ENCODE results near the gene OPTN.
"Not testable (repeated sequence)": the region's sequence is repeated elsewhere in the genome, so short reads cannot be mapped to it uniquely, and the experiment has no call there.

The OPTN gene

DNA sequence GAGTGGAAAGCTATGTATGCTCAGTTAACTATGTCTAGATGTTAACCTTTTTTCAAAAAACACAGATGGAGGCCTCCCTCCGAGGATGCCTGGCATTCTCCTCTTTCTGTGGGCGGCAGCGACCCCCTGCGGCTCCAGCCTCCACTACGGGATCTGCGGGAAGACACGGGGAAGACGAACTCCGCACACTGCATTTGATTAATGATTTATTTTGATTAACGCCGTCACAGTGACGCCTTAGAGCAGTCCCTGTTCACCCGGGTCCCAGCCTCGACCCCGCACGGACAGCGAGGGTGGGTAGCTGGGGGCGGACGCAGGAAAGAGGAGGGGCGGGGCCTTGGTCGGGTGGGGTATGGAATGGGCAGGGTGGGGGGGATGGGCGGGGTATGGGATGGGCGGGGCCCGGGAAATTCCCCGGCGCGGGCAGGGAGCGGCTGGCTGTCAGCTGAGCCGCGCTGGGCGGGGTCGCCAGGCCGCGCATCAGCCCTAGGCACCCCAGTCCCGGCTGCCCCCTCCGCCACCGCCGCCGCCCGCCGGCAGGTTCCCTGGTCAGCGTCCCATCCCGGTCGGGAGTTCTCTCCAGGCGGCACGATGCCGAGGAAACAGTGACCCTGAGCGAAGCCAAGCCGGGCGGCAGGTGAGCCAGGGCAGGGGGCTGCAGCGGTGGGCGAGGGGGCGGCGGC lies at the start of gene OPTN:
Gene OPTN (plus strand): TSS at position 498 of the 683 bp plus-strand sequence. CDS start 8,960 bp downstream, outside the sequence.
- DNase-seq (ENCODE audit: low read depth), result peak; percentile 70

DNA sequence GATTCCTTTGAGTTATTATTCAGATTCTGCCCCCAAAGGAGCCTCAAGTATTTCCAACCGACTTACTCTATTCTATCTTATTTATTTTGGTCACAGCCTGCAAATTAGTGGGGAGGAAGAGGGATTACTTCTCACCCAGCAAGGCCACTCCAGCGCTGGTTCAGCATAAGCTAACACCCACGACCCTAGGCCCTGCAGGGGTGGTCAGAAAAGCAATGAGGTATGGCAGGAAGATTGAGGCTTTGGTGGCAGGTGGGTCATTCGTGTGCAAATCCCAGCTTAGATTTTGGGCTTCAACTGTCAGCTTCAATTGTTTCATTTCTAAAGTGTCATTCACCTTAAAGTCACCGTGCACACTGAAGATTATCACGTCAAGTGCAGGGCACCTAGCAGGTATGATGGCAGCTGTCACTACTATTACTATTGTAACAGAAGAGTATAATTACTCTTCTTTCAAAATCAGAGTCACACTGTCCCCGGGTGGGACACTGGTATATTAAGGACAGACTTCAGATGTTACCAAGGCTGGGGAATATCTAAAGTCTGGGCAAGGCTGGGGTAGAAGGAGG lies 48.8 kb upstream of the OPTN start:
- DNase-seq (ENCODE audit: low read depth), result no peak

DNA sequence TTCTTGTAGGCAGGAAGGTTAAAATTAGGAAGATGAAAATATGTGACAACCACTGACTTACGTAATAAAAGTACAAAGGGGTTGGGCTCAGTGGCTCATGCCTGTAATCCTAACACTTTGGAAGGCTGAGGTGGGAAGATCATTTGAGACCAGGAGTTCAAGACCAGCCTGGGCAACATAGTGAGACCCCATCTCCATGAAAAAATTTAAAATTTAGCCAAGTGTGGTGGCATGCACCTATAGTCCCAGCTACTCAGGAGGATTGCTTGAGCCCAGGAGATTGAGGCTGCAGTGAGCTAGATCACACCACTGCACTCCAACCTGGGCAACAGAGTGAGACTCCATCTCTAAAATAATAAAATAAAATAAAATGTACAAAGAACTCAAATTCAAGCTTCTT lies 46.8 kb upstream of the OPTN start:
- not testable (repeated sequence) for DNase-seq (ENCODE audit: low read depth)

DNA sequence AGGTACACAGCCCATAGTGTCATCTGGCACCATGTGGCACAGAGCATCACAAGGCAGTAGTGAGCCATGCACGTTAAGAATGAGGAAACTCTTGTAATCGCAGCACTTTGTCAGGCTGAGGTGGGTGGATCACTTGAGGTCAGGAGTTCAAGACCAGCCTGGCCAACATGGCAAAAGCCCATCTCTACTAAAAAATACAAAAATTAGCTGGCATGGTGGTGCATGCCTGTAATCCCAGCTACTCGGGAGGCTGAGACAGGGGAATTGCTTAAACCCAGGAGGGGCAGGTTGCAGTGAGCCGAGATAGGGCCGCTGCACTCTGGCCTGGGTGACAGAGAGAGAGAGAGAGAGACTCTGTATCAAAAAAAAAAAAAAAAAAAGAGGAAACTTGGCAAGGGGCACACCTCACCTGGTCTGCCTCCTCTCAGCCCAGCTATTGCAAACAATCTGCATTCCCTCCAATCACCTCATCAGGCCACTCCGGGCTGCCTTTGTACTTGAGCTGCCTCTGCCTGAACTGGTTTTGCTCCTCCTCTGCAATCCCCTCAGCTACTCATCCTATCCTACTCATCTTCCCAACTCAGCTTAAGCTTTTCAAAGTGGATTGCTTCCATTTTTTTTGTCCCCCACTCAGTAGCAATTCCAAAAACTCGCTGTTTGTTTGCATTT lies 46.0 kb upstream of the OPTN start:
- no peak for DNase-seq (ENCODE audit: low read depth)

DNA sequence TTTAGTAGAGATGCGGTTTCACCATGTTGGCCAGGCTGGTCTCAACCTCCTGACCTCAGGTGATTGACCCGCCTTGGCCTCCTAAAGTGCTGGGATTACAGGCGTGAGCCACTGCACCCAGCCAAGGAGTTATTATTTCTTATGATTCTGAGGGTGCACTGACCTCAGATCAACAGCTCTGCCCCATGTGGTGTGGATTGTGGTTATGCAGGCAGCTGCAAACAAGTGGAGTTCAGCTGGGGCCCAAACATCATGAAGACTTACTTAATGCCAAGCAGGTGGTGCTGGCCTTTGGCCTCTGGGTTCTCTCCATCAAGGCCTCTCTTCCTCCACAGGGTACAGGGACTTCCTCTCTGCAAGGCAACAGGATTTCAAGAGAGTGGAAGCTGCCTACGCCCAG lies 45.1 kb upstream of the OPTN start:
- no peak for DNase-seq (ENCODE audit: low read depth)

DNA sequence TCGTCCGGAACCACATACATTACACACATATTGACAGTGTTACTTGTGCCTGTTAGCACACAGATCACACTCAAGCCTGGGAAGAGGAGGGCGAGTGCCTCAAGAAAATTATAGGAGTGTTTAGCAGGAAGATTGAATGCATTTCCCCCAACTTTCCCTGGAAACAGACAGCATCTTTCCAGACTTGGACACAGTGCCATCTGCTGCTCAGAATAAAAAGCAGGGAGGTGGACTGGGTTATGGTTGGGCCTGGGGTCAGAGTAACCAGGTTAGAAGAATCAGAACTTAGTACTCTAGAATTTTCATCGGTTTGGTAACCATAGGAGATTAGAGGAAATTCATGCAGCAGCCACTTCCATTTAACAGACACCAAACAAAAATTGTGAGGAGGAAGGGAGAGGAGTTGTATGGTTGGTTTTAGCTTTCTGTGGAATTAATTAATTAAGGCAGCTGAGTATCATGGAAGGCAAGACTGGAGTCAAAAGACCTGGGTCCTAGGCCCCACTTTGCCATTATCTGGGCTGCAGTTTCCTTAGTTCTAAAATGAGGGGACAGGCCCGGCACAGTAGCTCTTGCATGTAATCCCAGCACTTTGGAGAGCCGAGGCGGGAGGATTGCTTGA lies 43.4 kb upstream of the OPTN start:
- DNase-seq (ENCODE audit: low read depth), result no peak

DNA sequence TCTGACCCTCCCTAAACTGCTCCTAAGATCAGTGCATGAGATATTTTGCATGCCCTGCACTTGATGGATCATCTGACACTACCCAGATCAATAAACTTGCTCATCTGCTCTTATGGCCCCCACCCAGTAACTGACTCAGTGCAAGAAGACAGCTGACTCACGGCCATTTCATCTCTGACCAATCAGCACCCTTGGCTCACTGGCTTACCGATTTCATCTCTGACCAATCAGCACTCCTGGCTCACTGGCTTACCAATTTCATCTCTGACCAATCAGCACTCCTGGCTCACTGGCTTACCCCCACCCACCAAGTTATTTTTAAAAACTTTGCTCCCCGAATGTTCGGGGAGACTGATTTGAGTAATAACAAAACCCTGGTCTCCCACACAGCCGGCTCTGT lies 37.2 kb upstream of the OPTN start:
- DNase-seq (ENCODE audit: low read depth), result no peak

DNA sequence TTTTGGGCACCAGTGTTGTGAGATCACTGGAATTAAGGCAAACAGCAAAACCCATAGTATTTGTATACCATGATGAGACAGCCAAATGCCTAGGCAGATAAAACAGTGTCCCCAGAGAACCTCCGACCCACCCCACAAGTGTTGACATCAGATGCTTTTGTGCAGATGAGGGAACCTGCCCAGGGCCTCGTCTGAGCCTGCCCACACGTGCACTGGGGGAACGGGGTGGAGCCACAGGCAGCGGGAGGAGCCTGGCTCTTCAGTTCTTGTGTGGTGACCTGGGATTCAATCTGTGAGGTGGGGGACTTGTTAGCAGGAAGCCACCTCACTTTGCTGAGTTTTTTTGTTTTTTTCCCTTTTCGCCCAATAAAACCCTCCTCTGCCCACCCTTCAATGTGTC lies 33.4 kb upstream of the OPTN start:
- no peak for DNase-seq (ENCODE audit: low read depth)

DNA sequence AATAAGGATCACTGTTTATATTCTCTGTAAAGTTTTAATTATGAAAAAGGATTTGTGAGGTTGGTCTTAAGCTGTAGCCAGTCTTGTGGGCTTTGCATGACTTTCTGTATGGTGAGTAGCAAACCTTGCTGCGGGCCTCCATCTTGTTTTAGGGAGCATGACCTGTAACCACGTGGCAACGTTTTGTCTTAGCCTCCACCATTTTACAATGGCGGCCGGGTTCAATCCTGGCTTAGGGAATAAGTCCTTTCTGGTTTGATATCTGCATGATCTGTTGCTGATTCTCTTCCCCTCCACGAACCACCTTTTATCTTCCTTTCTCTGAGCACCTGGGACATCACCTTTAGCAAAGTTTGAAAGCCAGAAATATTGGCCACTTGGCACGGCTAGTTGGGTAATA lies 32.5 kb upstream of the OPTN start:
- no peak for DNase-seq (ENCODE audit: low read depth)

DNA sequence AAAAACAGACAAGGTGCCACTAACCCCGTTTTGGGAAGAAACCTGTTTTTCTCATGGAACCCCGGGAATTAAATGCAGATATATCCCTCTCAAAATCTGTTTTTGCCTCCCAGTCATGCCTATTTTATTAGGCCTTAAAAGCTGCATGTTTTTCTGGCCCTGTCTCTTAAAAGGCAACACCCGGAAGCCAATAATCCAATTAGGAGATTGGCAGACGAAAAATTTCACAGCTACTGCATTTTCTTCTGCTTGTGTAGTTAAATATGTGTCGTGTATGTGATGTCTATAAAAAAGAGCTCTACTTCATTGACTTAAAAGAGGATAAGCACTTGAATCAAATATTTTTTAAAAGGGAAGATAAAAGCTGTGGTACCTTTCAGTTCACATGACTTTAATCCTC lies 31.9 kb upstream of the OPTN start:
- DNase-seq (ENCODE audit: low read depth), result no peak

DNA sequence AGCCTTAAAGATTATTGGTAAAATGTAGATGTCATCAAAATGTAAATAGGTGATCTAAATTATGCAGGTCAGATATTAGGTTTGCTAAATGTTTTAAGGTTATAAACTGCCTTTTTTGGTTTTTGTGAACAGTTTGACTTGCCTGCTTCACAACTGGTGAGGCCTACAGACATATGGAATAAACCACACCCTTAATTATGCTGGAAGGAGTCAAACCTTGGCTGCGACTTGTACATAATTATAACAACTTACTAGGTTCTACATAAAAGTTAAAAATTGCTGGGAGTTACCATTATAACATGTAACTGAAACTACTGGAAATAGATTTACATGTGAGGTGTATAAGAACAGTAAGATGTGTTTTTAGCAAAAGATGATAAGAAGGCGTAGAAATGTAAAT lies 31.5 kb upstream of the OPTN start:
- no peak for DNase-seq (ENCODE audit: low read depth)

DNA sequence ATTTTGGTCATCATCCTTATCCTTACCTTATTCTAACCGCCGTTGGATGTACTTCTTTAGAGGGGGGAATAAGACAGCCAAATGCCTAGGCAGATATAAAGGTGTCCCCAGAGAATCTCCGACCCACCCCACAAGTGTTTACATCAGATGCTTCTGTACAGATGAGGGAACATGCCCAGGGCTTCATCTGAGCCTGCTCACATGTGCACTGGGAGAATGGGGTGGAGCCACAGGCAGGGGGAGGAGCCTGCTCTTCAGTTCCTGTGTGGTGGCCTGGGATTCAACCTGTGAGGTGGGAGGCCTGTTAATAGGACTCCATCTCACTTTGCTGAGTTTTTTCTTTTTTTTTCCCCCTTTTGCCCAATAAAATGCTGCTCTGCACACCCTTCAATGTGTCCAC lies 27.6 kb upstream of the OPTN start:
- no peak for DNase-seq (ENCODE audit: low read depth)

DNA sequence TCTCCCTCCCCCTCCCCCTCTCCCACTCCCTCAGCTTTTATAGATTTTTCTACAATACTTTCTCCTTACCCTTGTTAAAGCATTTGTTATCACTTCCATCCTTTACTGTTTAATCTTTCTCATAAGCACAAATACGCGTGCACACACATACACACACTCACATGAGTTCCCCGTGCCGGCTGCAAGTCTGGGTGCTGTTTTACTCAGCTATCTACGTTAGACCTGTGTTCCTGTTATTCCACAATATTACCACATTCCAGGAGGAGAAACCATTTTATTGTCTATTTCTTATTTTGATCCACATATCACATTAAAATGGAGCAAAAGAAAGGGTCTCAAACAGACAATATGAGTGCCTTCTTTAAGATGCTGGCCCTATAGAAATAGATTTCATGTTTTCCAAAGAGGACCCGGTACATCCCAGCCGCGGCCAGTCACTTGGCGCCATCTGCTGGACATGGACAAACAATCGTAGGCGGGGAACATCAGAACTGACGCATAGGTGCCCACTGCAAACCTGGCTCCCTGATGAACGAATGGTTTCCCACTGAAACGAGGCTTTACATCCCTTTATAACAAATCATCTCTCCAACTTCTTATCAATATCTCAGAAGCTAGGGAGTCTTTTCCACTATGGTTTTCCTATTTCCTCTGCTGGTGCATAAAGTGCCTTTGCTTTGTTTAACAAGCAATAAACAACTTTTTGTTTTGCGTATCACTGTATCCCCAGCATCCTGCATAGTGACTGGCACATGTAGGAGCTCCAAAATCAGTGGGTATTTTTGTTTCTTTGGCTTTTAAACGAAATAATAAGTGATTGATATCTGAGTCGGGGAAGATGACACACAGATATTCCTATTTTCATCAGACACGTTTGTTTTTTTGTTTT lies 25.2 kb upstream of the OPTN start:
- peak; percentile 24 for DNase-seq (ENCODE audit: low read depth)

DNA sequence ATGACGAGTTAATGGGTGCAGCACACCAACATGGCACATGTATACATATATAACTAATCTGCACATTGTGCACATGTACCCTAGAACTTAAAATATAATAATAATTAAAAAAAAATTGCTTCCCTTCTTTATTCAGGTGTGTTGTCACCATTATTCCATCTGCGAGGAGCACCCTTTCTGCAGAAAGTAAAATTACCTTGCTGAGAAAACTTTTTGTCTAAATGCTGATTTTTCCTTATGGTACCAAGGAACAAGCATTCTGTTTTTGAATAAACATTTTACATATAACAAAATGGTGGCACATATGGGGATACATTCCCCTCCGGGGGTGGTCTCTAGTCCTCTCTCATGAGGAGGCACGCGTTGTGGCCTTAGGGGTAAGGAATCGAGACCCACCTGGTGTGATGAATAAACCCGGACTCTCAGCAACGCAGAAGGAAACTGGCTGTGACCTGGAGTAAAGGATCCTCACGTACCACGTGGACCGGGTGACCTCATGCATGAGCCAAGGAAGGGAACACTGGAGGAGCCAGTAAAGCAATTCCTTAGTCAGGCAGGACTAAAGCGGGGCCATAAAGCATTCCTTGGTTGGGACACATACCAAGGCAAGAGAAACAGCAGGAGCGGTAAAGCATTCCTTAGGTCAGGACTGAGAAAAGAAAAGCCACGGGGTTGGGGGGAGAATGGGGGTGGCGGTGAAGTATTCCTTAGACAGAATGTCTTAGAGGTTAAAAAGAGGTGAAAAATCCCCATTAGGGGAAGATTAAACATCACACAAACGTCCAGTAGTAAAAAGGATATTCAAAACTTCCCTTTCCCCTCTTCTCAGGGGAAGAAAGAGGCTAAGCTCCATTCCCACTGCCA lies 20.8 kb upstream of the OPTN start:
- no peak for DNase-seq (ENCODE audit: low read depth)

DNA sequence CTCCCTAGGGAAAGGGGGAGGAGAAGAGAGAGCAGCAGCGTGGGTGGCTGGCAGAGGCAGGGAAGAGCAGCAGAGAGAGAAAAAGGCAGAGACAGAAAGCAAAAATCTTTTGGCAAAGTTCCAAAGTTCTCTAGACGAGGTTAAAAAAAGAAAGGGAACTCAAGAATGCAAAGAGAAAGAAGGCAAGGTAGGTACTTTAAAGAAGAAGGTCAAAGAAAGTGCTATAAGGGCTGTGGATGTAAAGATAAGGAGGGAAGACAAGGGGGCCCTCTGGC lies 20.2 kb upstream of the OPTN start:
- DNase-seq (ENCODE audit: low read depth), result no peak

DNA sequence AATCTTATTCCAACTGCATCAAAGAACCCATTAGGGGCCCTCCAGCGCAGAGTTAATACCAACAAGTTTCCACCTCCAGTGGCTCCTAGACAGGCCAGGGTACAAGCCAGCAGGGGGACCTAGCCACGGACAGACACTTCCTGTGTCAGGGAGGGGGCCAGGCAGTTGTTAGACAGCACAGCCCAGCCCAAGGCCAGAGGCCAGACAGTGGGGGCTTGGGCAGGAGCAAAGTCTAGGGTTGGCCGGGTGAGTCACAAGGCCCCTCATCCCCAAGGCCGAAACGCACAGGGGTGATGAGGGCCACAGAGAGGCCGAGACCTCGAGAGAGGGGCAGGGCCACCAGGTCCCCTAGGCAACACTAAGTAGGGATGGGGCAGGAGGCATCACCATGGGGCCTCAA lies 19.3 kb upstream of the OPTN start:
- no peak for DNase-seq (ENCODE audit: low read depth)

DNA sequence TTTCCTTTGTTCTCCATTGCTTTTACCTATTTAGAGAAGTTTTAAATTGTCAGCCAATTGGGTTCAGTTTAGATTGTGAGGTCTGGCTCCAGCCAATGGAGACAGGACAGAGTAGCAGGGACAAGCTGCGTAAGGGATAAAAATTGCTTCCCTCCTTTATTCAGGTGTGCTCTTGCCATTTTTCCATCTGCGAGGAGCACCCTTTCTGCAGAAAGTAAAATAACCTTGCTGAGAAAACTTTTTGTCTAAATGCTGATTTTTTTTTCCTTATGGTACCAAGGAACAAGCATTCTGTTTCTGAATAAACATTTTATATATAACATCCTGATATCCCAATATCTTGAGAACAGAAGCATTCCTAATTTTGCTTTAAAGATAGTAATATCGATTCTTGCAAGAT lies 16.3 kb upstream of the OPTN start:
- DNase-seq (ENCODE audit: low read depth), result not testable (repeated sequence)

DNA sequence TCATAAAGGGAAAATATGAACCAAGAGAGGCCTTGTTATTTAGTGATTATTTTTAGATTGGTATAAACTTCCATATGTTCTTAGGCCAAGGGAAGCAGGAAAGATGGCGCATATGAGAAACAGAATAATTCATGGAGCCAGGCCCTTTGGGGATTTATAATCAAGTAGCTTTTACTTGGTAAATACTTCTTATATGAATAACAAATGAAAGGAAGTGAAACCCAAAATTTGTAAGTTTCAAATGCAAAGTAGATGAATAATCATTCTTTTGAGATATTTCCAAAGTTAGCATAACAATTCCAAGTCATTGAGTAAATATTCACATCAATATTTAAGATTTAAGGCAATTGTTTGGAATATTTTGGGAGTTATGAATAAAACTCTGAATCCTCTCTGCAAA lies 13.9 kb upstream of the OPTN start:
- DNase-seq (ENCODE audit: low read depth), result no peak

DNA sequence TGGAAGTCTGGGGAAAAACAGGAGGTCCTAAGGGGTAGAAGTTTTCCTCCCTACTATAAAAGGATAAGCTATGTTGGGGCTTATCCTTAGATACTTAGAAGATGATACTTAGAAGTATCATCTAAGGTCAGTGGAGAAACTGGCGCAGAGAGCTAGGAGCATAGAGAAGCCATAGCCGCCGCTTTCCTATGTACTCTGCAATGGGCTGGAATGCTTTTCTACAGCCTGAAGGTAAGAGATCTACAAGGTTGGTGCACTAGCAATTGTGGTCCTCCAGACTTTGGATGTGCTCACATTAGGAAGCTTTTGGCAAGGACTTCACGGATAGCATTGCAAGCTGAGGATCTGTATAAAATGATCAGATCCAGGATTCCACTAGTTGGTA lies 12.4 kb upstream of the OPTN start:
- no peak for DNase-seq (ENCODE audit: low read depth)

DNA sequence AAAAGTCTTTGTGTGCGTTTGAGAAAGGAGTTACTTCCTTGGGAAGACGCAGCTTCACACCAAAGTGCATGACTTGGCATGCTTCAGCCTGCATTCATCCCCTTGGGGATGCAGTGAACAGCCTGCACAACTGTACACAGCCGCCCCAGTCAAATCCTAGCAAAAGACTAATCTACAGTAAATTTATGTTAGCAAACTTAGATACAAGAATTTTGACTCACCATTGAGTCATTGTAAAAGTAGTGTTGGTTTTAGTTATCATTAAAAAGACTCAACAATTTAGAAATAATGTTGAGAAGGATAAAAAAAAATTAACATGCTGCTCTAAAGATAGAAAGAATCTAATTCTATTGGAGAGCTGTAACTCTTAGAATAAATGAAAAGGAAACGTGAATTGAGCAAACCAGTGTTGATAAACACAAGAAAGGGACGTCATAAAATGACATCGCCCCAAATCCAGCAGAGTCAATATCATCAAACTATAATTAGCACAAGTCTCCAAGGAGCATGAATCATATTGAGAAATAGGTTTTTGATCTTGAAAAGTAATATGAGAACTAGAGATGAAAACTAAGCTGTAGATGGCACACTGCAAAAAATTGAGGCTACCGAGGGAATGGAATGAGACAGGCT lies 11.9 kb upstream of the OPTN start:
- no peak for DNase-seq (ENCODE audit: low read depth)

DNA sequence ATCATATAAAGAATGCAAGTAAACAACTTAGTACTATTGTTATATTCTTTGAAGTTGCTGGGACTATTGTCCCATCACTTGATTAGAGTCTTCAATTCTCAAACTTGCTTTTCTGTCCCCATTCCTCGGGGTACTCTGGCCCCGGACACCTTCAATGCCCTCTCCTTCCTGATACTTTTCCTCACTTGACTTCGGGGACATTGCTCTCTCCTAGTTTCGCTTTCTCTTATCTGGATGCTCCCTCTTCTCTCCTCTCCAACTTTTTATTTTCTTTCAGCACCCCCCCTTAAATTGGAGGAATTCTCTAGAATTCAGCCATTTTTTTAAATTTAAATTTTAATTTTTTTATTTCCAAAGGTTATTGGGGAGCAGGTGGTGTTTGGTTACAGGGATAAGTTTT lies 10.6 kb upstream of the OPTN start:
- DNase-seq (ENCODE audit: low read depth), result no peak

Measured in activated T-helper 9 cell treated with anti-CD3 and anti-CD28 coated beads, Interleukin-2, amount 50 U/mL, for 16 hours (primary cell).